Inferior parietal cortex (tissue), 1 donor: Measurements from ENCODE around the gene C3.
"Not testable (repeated sequence)": the region's sequence is repeated elsewhere in the genome, so short reads cannot be mapped to it uniquely, and the experiment has no call there.

ENCODE experiments used
- DNase-seq: peaks from one replicate; pipeline ENCODE4 v3.0.0-alpha.2; 2016; ENCODE audit errors: extremely low spot score

C3 gene

DNA sequence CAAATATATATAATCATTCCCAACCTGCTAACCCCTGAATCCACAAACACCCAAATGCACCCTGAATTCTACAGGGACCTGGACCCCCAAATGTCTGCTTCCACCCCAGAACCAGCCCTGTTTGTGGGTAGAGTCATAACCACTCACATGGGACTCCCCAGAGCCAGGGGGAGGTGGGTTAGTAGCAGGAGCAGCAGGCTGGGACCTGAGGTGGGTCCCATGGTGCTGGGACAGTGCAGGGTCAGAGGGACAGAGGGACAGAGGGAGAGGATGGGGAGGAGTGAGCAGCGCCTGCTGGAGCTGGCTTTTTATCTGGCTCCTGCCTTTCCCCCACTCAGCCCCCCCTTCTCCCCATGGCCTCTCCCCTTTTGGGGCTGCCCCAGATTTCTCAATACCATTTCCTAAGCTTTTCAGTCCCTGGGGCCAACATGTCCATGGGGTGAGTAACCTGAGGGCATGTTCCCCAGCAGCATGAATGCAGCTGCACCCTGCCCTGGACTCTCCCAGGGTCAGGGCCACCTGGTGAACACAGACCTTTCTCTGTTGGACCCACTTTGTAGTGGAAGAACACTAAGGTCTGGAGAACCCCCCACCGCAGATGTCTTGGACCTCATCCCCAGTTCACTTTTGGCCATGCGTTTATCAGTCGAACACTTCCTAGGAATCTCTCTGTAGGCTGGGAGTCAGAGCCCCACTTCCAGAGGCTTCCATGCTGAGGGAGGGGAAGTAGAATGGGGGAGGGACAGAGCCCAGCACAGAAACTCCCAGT, at the start of gene C3:
Gene C3 (minus strand): TSS at position 282 of the 769 bp plus-strand sequence. CDS start 61 bp downstream, at position 221.
- DNase-seq = no peak

DNA sequence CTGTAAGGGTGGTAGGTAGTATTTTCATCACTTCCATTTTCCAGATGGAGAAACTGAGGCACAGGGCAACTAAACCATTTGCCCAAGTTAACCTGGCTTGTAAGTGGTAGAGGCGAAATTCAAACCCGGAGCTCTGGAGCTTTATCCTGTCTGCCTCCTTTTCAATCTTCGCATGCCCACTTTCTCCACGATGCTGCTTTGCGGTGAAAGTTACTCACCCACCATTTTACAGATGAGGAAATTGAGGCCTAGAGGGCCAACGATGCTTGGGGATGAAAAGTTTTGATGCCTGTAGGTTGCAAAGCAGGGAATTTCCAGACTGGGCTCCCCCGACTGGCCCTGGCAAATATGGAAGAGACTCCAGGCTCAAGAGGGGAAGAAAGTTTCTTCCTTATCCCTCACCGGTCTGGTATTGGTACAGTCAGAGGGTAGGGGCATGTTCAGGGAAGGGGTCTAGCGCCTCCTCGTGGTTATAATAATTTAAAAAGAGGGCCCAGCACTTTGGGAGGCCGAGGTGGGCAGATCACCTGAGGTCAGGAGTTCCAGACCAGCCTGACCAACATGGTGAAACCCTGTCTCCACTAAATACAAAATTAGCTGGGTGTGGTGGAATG, 48.7 kb upstream of the C3 start:
- no peak for DNase-seq

DNA sequence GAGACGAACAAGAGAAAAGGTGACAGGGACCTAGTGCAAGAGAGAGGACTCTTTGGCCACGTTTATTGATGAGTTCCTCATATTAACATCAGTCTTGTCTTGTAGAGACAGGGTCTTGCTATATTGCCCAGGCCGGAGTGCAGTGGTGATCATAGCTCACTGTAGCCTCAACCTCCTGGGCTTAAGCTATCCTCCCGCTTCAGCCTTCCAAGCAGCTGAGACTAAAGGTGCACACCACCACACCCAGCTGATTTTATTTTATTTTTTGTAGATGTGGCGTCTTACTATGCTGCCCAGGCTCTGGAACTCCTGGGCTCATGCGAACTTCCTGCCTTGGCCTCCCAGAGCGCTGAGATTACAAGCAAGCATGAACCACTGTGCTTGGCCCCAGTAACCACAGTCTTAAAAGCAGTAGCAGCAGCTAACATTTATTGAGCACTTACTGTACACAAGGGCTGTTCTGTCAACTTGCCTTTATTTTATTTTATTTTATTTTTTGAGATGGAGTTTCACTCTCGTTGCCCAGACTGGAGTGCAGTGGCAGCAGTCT, 47.9 kb upstream of the C3 start:
- no peak for DNase-seq

DNA sequence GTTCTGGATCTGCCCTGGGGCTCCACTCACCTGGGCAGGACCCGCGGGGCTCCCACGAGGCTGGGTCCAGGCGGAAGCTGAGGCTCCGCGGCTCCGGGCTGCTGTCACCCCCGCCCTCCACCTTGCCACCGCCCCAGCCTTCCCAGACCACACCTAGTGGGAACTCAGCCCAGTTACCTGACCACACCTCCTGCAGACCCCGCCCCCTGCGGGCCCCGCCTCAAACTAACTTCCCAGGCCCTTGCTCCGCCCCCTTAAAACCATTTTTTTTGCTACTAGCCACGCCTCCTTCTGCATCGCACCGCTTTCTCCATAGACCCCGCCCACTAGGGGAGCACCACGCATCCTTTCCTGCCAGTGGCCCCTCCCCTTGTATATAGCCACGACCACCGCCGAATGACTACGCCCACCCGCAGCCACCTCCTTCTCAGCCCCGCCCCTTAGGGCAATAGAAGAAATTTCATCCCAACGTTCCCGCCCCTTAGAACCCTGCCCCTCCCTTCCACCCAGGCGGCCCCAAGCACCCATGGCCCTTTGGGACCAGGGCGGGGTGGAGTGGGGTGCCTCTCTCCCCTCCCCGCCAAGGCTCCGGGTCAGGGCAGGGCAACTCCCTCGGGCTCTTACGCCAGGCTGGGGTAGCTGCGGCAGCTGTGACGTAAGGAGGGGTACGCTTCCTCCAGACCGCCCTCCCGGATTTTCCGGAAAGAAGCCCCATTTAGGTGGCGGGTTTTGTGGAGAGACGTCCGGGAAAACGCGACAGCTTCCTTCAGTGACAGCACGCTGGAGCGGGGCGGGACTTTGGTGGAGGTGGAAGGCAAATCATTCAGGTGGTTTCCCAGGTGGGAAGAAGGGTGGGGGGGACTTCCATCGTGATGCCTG, 47.1 kb upstream of the C3 start, which contains the start of gene SH2D3A:
Gene SH2D3A (minus strand): TSS at position 79 of the 879 bp plus-strand sequence. CDS start 3,687 bp downstream, outside the sequence.
- peak; percentile 27 for DNase-seq

DNA sequence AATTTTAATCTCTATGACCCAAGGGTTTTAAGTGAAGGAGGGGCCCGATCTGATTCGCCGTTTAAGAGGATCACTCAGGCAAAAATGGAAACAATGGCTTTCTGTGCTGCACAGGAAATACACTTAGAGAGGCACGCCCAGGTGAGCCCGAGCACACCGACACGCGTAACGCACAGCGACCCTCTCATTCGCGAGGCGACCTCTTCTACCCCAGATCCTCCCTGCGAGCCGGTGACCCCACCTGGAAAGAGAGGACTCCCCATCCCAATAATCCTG, 46.6 kb upstream of the C3 start:
- DNase-seq = no peak

DNA sequence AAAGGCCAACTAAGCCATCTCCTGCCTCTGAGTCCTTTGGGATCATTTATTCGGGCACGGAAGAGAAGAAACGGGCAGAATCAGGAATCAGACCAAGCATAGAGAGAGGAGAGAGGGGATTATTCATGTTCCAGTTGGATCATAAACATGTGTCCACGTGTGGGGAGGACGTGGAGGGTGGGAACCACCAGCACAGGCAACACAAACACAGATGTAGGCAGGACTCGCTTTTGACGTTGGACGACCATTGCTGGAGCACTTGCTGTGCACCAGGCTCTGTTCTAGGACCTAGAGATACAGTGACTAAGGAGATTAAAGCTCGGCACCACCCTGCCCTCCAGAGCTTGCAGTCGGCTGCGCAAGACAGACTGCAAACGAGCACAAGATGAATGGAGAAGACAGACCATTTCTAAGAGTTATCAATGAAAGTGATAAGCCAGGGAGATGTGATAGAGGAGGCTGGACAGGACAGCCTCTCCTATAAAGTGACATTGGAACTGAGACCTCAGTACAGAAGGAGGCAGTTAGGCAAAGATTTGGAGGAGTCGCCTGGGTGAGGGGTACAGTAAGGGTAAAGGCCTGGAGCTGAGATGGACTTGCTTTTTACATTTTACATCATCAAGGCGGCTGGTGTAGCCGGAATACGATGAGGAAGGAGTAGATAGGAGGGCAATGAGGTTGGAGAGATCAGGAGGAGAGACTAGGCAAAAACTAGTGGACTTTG, 46.1 kb upstream of the C3 start:
- no peak for DNase-seq

DNA sequence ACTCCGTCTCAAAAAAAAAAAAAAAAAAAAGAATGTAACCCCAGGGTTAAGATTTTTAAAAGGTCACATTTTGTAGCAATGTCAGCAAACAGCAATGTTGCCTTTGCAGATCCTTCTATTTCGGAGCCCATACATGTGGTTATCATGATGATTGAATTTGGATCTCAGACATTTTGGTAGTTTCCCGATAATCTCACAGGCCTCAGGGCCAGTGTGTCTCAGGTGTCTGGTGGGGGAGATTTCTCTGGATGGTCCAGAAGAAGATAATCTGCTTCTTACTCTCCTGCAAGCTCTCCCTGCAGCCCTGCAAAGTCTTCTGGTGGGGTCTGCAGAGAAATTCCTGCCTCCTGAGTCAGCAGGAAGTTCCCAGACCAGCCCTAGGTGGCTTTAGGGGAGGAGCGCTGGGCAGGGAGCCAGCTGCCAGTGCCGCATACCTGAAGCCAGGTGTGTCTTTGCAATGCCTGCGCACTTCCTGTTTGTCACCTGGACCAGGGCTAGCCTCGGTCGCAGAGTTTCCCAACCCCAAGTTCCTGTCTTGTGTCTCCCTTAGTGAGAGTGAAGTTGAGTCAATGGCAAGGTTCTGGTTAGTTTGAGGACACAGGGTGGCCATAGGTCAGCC, 45.4 kb upstream of the C3 start:
- no peak for DNase-seq

DNA sequence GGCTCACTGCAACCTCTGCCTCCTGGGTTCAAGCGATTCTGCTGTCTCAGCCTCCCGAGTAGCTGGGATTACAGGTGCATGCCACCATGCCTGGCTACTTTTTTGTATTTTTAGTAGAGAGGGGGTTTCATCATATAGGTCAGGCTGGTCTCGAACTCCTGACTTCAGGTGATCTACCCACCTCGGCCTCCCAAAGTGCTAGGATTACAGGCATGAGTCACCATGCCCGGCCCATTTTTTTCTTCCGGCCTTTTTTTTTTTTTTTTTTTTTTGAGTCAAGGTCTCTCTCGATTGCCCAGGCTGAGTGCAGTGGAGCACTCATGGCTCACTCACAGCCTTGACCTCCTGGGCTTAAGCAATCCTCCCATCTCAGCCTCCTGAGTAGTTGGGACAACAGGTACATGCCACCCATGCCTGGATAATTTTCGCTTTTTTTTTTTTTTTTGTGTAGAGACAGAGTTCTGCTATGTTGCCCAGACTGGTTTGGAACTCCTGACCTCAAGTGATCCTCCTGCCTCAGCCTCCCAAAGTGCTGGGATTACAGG, 41.9 kb upstream of the C3 start:
- not testable (repeated sequence) for DNase-seq

DNA sequence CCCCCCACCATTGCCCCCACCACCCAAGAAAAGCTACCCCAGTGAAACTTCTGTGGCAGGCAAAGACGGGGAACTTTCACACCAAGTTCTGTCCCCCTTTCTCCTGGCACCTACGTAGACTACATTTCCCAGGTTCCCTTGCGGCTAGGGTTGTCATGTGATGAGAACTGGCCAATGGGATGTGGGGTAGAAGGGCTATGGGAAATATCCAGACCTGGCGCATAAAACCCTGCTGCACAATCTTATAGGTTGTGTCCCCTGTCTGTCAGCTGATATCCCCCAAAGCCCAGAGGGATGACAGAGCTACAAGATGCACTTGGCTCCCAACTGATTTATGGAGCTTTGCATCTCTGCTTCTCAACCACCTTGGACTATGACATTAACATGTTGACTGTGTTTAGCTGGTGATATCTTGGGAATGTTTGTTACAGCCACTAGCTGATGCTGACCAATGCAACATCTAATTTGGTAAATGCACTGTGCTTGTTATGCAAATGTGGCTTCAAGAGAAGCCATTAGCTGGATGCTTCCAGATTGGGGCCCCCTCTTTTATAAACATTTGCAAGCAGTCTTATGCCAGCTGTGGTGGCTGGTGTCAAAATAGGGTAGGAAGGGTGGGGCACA, 40.7 kb upstream of the C3 start:
- DNase-seq = no peak

DNA sequence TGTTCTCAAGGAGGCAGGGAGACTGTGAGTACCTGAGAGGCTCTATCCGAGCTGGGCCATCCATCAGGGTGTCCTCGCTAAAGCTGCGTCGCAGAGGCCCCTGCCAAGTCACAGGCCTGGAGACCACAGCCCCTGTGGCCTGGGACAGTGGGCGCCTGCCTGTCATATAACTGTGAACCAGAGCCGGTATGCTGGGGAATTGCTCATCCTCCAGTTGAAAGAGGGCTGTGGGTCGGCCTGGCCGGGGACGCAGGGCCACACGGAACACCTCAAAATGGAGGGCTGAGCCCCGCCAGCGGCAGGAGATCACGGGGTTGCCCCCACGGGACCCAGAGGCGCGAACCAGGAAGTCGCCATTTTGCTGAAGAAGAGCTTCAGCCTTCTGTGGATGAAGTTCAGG, 40.2 kb upstream of the C3 start:
- no peak for DNase-seq

DNA sequence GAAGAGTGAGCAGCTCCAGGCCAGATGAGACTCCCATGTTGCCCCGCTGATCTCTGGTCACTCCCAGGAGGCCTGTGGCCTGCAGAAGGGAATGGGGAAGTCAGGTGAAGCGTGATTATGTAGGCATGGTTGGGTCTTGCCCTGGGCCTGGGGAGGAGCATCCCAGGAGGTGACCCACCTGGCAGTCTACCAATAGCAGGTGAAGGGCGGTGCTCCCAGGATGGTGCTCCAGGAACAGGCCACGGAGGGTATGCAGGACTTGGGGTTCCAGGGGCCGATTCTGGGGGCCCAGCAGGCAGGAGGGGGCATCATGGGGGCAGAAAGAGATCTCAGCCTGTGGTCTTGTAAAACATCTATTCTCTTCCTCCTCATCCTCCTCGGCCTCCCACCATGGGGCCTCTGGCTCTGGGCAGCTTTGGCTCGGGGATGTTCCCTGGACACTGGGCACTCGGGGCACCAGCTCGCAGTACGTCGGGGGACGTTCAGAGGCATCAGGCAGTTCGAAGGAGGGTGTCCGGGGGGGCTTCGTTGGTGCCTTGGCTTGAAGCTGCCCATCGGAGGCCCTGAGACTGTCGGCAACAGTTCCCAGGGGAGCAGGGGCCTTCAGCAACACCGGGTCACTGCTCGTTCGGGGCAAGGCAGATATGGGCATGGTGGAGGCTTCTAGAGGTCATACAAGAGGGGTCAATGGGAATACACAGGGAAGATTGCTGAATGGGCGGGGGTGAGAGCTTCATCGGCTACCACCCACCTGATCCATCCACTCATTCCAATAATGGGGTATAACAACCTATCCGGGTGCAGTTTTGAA, 34.4 kb upstream of the C3 start:
- DNase-seq = no peak

DNA sequence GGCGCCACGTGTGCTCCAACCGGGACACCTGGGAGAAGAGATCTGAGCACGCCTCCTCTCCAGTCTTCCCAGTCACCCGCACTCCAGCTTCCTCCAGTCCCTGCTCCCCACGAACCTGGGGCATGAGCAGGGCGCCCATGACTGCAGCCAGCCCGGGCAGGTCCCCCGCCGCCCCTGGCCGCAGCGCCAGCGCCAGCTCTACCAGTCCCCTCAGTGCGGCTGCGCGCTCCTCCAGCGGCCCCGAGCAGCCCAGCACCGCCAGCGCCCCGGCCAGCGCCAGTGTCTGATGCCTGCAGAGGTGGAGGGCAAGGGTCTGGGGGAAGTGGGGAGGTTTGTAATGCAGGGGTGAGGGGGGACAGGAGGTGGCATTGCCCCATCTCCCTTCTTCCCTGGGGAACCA, 33.7 kb upstream of the C3 start:
- DNase-seq = no peak

DNA sequence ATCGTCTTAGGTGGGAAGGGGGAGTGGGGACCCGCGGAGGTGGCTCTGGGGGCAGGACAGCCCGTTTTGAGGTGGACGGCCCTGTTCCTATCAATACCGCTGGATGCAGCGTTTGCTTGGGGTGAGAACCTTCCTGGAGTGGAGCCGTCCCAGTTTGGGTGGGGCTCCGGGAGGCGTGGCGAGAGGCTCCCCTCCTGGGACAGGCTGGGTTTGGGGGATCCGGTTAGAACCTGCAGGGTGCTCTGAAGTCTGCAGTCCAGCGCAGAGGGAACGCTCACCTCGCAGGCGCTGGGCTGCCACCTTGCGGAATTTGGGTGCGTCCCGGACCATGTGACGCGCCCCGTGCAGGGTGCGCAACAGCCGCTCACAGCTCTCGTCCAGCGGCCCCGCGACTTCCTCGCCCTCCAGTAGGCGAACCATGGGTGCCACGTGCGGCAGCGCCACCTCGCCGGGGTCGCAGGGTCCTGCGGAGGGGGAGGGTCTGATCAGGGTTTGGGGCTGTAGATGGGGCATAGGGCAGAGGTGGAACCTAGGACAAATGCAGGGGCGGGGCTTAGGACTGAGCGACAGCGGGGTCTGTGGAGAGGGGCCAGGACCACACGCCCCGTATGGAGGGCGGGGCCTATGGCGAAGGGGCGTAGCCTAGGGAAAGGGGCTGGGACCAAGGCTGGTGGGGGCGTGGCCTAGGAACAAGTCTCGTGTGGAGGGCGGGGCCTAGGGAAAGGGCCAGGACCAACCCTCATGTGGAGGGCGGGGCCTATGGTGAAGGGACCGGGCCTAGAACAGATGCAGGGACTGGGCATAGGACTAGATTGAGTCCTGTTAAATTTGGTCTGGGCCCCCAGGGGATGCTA, 33.0 kb upstream of the C3 start:
- peak; percentile 39 for DNase-seq

DNA sequence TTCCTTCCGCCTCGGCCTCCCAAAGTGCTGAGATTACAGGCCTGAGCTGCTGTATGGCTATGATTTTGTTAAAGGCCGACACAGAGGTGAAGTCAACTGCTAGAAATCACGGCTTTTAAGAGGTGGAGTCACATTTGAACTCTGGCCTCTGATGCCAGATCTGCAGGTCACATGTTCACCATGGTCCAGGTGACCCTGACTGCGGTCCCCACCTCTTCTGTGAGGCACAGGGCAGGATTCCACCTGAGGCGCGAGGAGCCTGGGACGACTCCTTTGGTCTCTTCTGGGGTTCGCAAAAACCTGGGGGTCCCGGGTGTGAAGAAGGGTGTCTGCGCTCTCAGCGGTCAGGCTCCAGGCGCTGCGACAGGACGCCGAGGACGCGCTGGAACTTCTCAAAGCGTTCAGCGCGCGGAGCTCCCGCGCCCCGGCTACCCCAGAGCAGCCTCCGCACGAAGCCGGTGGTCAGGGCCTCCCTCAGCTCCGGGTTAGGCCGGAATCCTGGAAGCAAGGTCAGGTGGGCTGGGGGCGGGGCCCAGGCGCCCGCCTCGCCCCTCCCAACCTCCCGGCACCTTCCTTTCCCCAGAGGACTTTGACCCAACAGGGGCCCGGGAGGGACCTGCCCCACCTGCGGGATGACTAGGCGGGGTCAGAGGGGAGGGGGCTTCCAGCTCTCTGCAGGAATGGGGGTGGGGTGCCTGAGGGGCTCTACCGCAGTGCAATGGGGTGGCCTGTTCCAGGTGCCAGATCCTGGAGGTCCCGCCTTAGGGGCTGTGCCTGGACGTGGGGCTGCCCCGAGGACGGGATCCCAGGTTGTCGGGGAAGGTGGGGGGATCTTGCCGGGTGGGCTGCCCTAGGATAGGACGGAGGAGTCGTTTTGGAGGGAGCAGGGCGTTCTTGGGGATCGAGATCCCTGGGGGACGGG, 32.1 kb upstream of the C3 start:
- DNase-seq = no peak

DNA sequence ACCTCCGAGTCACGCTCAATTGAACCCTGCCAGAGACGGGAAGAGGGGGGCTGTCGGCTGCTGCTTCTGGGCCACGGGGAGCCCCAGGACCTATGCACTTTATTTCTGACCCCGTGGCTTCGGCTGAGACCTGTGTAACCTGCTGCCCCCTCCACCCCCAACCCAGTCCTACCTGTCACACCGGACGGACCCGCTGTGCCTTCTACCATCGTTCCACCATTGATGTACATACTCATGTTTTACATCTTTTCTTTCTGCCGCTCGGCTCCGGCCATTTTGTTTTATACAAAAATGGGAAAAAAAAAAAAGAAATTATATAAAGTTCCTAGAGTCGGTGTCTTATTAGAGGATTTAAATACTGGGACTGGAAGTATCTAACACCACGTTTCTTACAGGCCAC, 30.7 kb upstream of the C3 start:
- DNase-seq = no peak

DNA sequence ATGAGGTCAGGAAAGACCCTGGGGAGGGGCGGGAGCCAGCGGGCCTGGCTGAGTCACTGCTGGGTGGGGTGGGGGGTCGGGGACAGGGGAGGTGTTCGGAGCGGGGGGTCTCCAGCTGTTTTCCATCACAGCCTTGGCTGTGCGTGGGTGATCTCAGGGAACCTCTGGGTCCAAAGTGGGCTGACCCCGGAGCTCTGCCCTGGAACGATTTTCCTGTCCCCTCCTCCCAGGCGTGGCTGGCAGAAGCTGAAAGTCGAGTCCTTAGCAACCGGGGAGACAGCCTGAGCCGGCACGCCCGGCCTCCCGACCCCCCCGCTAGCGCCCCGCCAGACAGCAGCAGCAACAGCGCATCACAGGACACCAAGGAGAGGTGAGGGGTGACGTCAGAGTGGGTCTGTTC, 29.6 kb upstream of the C3 start:
- no peak for DNase-seq

DNA sequence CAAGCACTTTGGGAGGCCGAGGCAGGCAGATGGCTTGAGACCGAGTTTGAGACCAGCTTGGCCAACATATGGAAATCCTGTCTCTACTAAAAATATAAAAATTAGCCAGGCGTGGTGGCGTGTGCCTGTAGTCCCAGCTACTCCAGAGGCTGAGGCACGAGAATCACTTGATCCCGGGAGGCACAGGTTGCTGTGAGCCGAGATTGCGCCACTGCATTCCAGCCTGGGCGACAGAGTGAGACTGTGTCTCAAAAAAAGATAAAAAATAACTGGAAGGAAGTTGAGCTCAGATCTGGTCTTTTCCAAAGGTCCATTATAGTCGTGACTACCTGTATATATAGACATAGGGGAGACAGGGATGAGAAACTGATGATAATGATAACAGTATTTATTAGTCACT, 28.1 kb upstream of the C3 start:
- not testable (repeated sequence) for DNase-seq

DNA sequence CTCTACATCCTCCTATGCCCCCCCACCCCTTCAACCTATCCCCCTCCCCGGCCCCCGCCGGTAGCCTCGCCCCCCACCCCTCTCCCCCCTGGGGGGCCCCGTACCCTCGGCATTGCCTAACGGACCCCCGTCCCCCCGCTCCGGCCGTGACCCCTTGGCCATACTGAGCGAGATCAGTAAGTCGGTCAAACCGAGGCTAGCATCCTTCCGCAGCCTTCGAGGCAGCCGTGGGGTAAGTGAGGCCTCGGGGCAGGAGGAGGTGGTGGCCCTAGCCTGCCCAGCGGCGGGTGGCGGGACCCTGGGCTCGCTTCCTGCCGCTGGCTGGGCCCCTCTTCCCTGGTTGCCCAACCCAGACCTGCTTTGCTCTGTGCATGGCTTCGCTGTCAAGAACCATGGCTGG, 25.5 kb upstream of the C3 start:
- DNase-seq = no peak
